ENCODE measurements around the gene ZBED5.

ZBED5 gene

GRCh38 chr11:10857709-10858438, at the start of gene ZBED5:
ZBED5 (minus strand) TSS chr11:10858053; CDS start chr11:10854945, 3,108 bp downstream.
- peak; percentile 43; the same call in 1 of the 2 replicates for TF ChIP-seq GATA3 (IDR thresholded peaks at IDR 0.05; ENCODE audit: low read depth, low read length)
- TF ChIP-seq GATA2 (IDR thresholded peaks at IDR 0.05; ENCODE audit: low read depth, low read length) = peak; percentile 89

- TF ChIP-seq GATA3 (IDR thresholded peaks at IDR 0.05; ENCODE audit: low read depth, low read length) (no peak), GATA2 (IDR thresholded peaks at IDR 0.05; ENCODE audit: low read depth, low read length) (no peak)
These were observed 48.7 kb upstream of the ZBED5 start for GRCh38 chr11:10906521-10906920.

- TF ChIP-seq GATA3 (IDR thresholded peaks at IDR 0.05; ENCODE audit: low read depth, low read length) = no peak
- no peak for TF ChIP-seq GATA2 (IDR thresholded peaks at IDR 0.05; ENCODE audit: low read depth, low read length)
These were observed 44.6 kb upstream of the ZBED5 start for GRCh38 chr11:10902301-10903063.

GRCh38 chr11:10900681-10901415, 43.0 kb upstream of the ZBED5 start:
- TF ChIP-seq GATA3 (IDR thresholded peaks at IDR 0.05; ENCODE audit: low read depth, low read length) = no peak
- no peak for TF ChIP-seq GATA2 (IDR thresholded peaks at IDR 0.05; ENCODE audit: low read depth, low read length)

- TF ChIP-seq GATA2 (IDR thresholded peaks at IDR 0.05; ENCODE audit: low read depth, low read length) = no peak
- no peak for TF ChIP-seq GATA3 (IDR thresholded peaks at IDR 0.05; ENCODE audit: low read depth, low read length)
These were observed 41.4 kb upstream of the ZBED5 start for GRCh38 chr11:10899121-10899830.

- TF ChIP-seq GATA3 (IDR thresholded peaks at IDR 0.05; ENCODE audit: low read depth, low read length) (no peak), GATA2 (IDR thresholded peaks at IDR 0.05; ENCODE audit: low read depth, low read length) (no peak)
These were observed 40.8 kb upstream of the ZBED5 start for GRCh38 chr11:10898763-10899025.

- TF ChIP-seq GATA2 (IDR thresholded peaks at IDR 0.05; ENCODE audit: low read depth, low read length) (no peak), GATA3 (IDR thresholded peaks at IDR 0.05; ENCODE audit: low read depth, low read length) (no peak)
These were observed 40.3 kb upstream of the ZBED5 start for GRCh38 chr11:10898003-10898762.

- TF ChIP-seq GATA2 (IDR thresholded peaks at IDR 0.05; ENCODE audit: low read depth, low read length) (no peak), GATA3 (IDR thresholded peaks at IDR 0.05; ENCODE audit: low read depth, low read length) (no peak)
These were observed 39.3 kb upstream of the ZBED5 start for GRCh38 chr11:10897150-10897549.

GRCh38 chr11:10896493-10896892, 38.6 kb upstream of the ZBED5 start:
- TF ChIP-seq GATA2 (IDR thresholded peaks at IDR 0.05; ENCODE audit: low read depth, low read length) (no peak), GATA3 (IDR thresholded peaks at IDR 0.05; ENCODE audit: low read depth, low read length) (no peak)

GRCh38 chr11:10895285-10895684, 37.4 kb upstream of the ZBED5 start:
- no peak for TF ChIP-seq GATA2 (IDR thresholded peaks at IDR 0.05; ENCODE audit: low read depth, low read length)
- TF ChIP-seq GATA3 (IDR thresholded peaks at IDR 0.05; ENCODE audit: low read depth, low read length) = no peak

- TF ChIP-seq GATA3 (IDR thresholded peaks at IDR 0.05; ENCODE audit: low read depth, low read length) (no peak), GATA2 (IDR thresholded peaks at IDR 0.05; ENCODE audit: low read depth, low read length) (no peak)
These were observed 36.8 kb upstream of the ZBED5 start for GRCh38 chr11:10894666-10895065.

GRCh38 chr11:10893714-10894151, 35.9 kb upstream of the ZBED5 start:
- TF ChIP-seq GATA2 (IDR thresholded peaks at IDR 0.05; ENCODE audit: low read depth, low read length) = no peak

GRCh38 chr11:10892250-10892649, 34.4 kb upstream of the ZBED5 start:
- no peak for TF ChIP-seq GATA2 (IDR thresholded peaks at IDR 0.05; ENCODE audit: low read depth, low read length)
- TF ChIP-seq GATA3 (IDR thresholded peaks at IDR 0.05; ENCODE audit: low read depth, low read length) = no peak
